Right lung (tissue), 5 donors: Measurements from ENCODE around the gene ERBB4. TPM values are rescaled to one million over a fixed set of nuclear protein-coding genes. Genes with fewer than 3 reads are reported as not detected.
"Not testable (repeated sequence)": the region's sequence is repeated elsewhere in the genome, so short reads cannot be mapped to it uniquely, and the experiment has no call there.

Source experiments
- DNase-seq, 2 donors: peaks; one replicate each; pipeline ENCODE4 v3.0.0-alpha.2; 2013
- polyA plus RNA-seq, 5 donors: library from polyadenylated mRNA; unstranded; fragments of 120-200 nt; gene quantifications; one replicate each; pipeline versions ENCODE4 v1.2.1 to v1.2.3, GENCODE V29; 2013; ENCODE audit warnings: inconsistent platforms in 1 of 5, low replicate concordance in 1 of 5; ENCODE audit not compliant: insufficient read length in 5 of 5, insufficient read depth in 1 of 5

ERBB4 gene
- polyA plus RNA-seq, 5 donors: 0.90 to 1.9 (median 1.2) TPM

- no peak for DNase-seq
Observed at GRCh38 chr2:211730215-211730614, 808.4 kb downstream of the ERBB4 start.

GRCh38 chr2:211729433-211729832 lies 809.2 kb downstream of the ERBB4 start:
- no peak for DNase-seq

DNA sequence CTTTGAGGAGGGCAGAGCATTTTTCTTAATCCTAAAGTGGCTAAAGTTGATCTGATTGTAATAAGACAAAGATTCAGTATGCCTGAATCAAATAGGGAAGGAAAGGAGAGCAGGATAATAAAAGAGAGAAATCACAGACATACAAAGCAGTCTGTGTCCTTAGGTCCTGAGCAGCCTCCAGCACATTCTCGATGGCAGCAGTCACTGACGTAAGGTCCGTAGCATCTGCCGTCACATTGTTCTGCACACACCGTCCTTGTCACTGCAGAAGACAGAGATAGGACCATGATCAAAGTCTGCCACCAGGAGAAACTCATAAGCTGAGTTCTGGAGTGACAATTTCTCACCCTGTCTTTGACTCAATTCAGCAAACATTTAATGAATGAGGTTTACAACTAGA lies 813.7 kb downstream of the ERBB4 start:
- DNase-seq: no peak

- DNase-seq: no peak
Observed at GRCh38 chr2:211723398-211723797, 815.2 kb downstream of the ERBB4 start.

GRCh38 chr2:211722928-211723327 lies 815.7 kb downstream of the ERBB4 start:
- DNase-seq: no peak

DNA sequence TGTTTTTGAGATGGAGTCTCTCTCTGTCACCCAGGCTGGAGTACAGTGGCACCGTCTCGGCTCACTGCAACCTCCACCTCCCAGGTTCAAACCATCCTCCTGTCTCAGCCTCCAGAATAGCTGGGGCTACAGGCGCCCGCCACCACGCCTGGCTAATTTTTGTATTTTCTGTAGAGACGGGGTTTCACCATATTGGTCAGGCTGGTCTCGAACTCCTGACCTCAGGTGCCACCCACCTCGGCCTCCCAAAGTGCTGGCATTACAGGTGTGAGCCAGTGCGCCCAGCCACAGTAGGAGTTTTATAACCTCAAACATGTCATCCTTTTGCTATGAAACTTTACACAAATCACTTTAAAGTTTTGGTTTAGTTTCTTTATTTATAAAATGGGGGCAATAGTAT lies 816.7 kb downstream of the ERBB4 start:
- not testable (repeated sequence) for DNase-seq

DNA sequence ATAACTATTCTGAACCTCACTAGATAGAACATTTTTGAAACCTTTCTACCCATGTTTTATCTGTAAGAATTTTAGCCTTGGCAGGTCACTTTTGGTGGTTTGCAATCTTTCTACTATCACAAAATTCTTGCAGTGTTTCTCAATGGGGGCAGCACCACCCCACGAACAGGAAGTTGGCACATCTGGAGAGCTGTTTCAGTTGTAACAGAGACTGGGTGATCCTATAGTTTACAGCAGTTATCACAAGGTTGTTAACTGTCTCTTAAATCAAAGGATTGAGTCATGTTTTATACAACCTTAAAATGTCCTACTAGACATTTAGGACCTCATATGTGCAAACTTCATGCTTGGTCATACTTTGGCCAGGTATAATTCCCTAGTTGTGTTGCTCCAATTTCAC lies 829.2 kb downstream of the ERBB4 start:
- no peak for DNase-seq

GRCh38 chr2:211692689-211693088 lies 845.9 kb downstream of the ERBB4 start:
- DNase-seq: no peak

DNA sequence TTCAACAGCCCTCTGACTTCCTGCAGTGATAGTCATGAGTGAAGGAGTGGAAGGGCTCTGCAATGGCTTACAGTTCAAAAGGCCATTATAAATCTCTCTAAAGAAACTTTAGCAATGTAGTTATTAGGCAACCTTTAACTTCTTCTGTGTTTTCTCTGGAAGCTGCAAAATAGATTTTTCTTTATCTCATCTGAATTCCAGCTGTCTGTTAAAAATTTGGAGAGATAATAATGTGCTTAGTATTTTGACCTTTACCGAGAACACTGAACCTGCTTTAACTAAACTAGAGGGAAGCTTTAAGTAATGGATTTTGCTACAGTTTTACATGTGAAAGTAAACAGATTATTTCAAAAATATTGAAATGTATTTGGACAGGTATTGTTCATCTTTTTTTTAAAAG lies 847.9 kb downstream of the ERBB4 start:
- DNase-seq: no peak

GRCh38 chr2:211688196-211688595 lies 850.4 kb downstream of the ERBB4 start:
- DNase-seq: no peak

DNA sequence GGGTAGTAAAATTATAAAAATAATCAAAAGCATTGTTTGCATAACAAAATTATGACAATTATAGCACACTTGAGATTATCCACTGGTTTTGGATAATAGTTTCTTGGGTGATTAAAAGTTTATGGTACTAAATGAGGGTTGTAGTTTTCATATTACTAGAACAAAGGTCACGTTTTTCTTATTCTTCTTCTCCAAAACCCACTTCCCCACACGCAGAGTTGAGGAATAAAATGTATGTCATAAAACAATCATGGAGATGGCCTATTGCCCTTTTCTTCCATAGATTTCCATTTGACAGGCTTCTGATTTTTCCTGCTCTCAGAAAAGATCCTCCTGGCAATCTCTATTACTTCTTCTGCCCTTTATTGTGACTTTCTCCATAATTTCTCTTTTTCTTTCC lies 863.9 kb downstream of the ERBB4 start:
- no peak for DNase-seq

DNA sequence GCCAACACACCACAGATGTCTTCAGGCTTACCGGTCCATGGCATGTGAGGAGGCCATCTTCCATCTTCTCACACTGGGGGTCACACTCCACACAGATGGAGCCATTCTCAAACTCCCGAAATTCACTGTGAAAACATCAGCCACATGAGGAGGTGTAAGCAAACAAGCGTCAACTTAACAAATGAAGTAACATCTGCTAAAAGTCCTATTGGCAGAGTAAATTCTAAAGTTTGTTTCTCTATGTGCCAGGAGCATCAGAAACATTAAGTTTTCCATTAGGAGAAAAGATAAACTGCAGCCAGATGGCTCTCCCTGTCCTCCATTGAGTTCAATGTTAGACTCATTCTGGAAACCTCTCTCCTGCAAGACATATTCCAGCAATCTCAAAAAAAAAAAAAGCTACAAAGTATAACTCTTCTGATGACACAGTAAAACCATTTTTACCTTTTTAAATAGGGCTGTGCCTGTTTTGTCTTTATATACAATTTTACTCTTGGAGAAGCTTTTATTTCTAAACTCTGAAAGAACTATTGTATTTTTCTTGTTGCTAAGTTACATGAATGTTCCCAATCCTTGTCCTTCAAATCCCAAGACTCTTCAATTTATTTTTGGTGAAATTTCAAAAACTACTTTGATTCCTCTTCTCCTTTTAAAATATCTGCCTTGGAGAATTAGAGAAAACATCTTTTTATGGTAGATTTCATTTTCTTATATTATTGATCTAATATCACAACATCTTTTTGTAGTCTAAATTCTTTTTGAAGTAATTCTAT lies 865.3 kb downstream of the ERBB4 start:
- no peak for DNase-seq

- no peak for DNase-seq
Observed at GRCh38 chr2:211671977-211672376, 866.6 kb downstream of the ERBB4 start.

GRCh38 chr2:211665299-211665698 lies 873.3 kb downstream of the ERBB4 start:
- DNase-seq: no peak

DNA sequence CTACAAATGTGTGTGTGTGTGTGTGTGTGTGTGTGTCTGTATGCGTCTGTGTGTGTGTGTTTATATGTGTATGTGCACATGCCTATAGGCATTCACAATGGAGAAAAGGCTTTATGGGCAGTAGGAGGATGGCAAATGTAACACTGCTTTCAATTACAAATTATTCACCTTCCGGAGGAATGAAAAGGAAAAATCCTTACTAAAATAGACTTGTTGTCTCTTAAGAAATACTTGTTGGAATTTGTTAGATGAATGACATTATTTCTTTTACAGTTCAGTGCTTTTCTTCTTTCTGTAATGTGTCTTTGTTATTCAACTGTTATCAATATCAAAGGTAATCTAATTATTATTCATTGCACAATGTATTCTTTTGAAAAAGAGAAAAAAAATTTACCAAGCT lies 874.3 kb downstream of the ERBB4 start:
- no peak for DNase-seq

DNA sequence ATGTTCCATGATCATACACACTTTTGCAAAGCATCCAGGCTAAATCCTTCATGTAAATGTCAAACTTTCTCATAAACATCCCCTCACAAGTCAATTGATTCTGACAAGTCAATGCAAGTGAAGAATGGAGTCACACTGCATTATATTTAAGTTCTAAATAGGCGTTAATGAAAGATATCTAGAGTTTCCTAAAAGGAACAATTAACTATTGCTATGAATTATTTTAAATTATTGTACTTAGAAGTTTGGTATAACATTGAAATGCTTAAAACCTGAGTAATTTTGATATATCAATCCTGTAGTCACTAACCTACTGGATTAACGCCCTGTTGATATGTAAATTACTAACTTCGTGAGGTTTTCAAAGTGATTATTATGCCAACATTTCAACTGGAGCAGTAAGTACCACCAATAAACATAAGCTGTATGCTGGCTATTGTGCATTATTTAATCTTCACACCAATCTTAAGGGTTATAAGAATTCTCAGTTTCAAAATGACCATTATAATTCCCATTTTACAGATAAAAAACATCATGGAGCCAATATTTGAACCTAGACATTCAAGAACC lies 884.3 kb downstream of the ERBB4 start:
- DNase-seq: no peak

DNA sequence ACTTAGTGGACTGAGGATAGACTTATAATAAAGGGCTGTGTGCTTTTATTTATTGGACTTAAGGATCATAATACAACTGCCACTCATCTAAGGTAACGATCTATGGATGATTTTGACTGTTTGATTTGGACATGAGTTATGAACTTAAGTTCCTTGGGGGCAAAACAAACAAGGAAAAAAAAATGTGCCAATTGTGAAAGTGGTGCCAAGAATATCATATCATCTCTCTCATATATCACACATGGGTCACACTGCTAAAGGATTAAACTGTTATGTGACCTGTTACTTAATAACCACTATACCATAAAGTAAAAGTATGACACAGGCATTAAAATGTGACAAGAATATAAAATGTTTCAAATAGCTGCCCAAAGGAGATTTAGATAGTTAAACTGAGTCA lies 886.3 kb downstream of the ERBB4 start:
- no peak for DNase-seq

GRCh38 chr2:211649331-211649730 lies 889.3 kb downstream of the ERBB4 start:
- DNase-seq: no peak

DNA sequence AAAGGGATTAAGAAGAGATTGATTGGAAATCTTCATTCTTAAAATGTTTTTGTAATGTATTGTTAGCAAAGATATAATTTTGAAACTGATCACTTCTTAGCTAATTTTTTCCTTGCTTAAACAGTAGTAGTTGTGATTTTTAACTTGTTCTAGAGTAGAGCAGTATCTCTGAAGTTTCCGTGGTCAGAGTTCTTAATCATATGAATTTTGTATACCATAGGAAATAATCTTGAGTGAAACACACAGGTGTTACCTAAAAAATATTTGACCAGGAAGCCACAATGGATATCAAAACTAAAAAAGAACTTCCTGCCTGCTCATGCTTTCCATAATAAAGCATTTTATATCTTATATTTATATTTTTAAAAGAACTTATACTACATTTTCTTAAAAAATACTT lies 907.1 kb downstream of the ERBB4 start:
- DNase-seq: no peak

- DNase-seq: no peak
Observed at GRCh38 chr2:211623096-211623495, 915.5 kb downstream of the ERBB4 start.

- no peak for DNase-seq
Observed at GRCh38 chr2:211620986-211621385, 917.6 kb downstream of the ERBB4 start.

DNA sequence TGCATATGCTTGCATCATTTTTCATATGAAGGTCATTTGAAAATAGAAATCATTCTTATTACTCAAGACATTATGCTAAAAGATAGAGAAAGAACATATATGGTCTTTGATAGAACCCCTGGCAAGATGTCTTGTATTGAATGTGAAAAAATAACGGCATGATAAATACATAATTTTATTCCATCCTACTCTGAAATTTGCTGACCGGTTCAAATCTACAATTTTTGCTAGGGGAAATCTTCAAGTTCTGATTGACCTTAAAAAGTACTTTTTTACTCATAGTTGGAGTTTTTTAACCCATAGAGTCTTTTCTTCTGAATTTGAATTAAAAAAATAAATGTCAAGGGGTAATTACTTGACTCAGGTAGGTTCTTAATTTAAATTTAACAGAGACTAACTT lies 920.8 kb downstream of the ERBB4 start:
- DNase-seq: no peak

DNA sequence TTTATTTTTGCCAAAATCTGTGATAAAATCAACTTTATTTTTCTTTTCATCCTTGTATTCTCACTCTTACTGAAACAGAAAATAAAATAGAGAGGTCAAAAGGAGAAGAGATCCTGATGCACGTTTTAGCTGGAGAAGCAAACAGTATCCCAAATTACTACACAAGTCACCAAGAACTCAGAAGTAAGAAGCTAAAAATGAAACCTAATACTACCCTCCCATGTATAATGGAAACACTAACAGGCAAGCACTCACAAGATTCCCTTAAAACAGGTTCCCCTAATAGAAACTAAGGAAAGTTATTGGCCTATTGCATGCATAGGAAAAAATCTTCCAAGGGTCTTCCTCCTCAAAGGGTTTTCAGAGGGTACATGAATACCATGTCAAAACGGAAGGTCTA lies 927.0 kb downstream of the ERBB4 start:
- no peak for DNase-seq

- DNase-seq: no peak
Observed at GRCh38 chr2:211611061-211611518, 927.5 kb downstream of the ERBB4 start.
